HFFc6 (cell line): ENCODE measurements around the gene SMOC2. TPM values are rescaled to one million over a fixed set of nuclear protein-coding genes. Genes with fewer than 3 reads are reported as not detected.

Experiments
- DNase-seq: peaks from one replicate; pipeline ENCODE4 v3.0.0-alpha.2; 2018
- H3K27ac Mint-ChIP-seq: 2 replicates; pipeline ENCODE4 v1.8.0; 2020; ENCODE audit warnings: mild to moderate bottlenecking, mixed read lengths
- H3K27me3 Mint-ChIP-seq: 2 replicates; pipeline ENCODE4 v1.8.0; 2021; ENCODE audit warnings: mild to moderate bottlenecking, moderate library complexity, mixed read lengths; ENCODE audit not compliant: insufficient read depth
- H3K36me3 Mint-ChIP-seq: 2 replicates; pipeline ENCODE4 v1.8.0; 2021; ENCODE audit warnings: low read depth, mixed read lengths
- H3K4me1 Mint-ChIP-seq: 2 replicates; pipeline ENCODE4 v1.8.0; 2020; ENCODE audit warnings: low read depth, mixed read lengths
- H3K4me3 Mint-ChIP-seq: 2 replicates; pipeline ENCODE4 v1.8.0; 2020; ENCODE audit warnings: mild to moderate bottlenecking, moderate library complexity, mixed read lengths
- H3K9me3 Mint-ChIP-seq: 2 replicates; pipeline ENCODE4 v1.8.0; 2020; ENCODE audit warnings: mild to moderate bottlenecking, mixed read lengths
- CTCF ChIP-seq: fragments of 200-600 bp; sonication (generic); IDR thresholded peaks from 2 replicates; pipeline ENCODE4 v1.5.0; 2021; ENCODE audit warnings: antibody characterized with exemption, mild to moderate bottlenecking
- total RNA-seq, 6 experiments: library from RNA; stranded (reverse); fragmentation: NEBNext Ultra II Directional; extraction: Animal tissue kit (Norgen Biotek cat#: 25700); gene quantifications; 2 replicates in 1 of 6; 3 replicates in 5 of 6; pipeline ENCODE4 v1.2.3, GENCODE V29; 2021

Gene SMOC2
- total RNA-seq, 6 experiments from 2014 or later, result not detected

DNA sequence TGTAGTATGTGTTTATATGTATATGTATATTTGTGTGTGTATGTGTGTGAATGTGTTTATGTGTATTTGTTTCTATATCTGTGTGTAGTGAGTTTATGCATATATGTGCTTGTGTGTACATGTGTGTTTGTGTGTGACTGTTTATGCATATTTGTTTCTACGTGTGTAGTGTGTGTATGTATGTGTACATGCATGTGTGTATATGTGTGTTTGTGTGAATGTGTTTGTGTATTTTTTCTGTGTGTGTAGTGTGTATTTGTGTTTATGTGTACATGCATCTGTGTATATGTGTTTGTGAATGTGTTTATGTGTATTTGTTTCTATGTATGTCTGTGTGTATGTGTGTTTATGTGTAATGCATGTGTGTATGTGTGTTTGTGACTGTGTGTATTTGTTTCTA is 12.1 kb upstream of the SMOC2 start:
- Mint-ChIP-seq H3K4me1 (no peaks in the 10 kb centered on the region), H3K27ac (no peak overlapping the region), H3K27me3 (peaks cover 4% of the 10 kb centered on the region; the same call in 1 of the 2 replicates), H3K9me3 (peaks cover 40% of the 10 kb centered on the region), H3K36me3 (peaks cover 10% of the 10 kb centered on the region), H3K4me3 (no peak overlapping the region)
- TF ChIP-seq CTCF, result no peak
- no peak for DNase-seq

DNA sequence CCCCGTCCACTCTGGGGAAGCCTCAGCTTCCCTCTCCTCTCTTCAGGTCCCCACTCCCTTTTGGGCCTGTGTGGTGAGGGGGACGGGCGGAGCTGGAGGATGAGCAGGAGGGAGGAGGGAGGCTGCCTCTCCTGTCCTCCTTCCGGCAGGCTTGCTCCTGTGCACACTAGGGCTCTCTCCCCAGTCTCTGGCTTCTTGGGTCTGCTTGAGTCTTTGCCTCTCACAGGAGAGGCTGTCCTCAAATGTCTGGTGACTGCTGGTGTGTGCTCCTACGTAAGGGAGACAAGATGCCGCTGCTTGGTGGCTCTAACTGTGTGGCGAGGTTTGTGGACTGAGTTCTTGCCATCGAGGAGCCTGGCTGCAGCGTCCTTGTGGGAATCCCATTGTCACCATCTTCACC is 8.8 kb upstream of the SMOC2 start:
- Mint-ChIP-seq H3K27me3 (peaks cover 4% of the 10 kb centered on the region; the same call in 1 of the 2 replicates), H3K36me3 (peaks cover 2% of the 10 kb centered on the region), H3K4me1 (no peaks in the 10 kb centered on the region), H3K27ac (no peak overlapping the region), H3K4me3 (no peak overlapping the region), H3K9me3 (peaks cover 46% of the 10 kb centered on the region)
- no peak for DNase-seq
- no peak for TF ChIP-seq CTCF

DNA sequence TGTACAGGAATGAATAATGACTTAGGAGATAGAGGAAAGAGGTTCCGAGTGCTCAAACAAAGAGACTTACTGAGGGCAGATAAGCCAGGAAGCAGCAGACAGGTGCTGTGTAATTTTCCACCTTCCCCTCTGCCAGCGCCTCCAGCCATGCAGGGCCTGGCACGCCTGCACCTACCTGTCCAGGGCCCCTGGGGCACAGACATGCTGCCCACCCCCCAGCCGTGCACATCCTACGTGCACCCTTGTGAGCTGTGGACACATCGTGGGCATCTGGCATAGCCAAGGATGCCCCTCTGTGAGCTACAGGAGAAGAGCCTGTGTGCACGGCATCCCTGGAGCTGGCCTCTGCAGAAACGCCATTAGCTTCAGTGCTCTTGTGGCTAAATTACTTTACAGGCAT is 7.1 kb upstream of the SMOC2 start:
- no peaks in the 10 kb centered on the region; the same call in 1 of the 2 replicates for H3K36me3 Mint-ChIP-seq
- no peak for DNase-seq
- H3K9me3 Mint-ChIP-seq, result peaks cover 44% of the 10 kb centered on the region
- H3K4me1 Mint-ChIP-seq, result no peaks in the 10 kb centered on the region
- H3K27ac Mint-ChIP-seq, result no peak overlapping the region
- TF ChIP-seq CTCF, result no peak
- H3K4me3 Mint-ChIP-seq, result no peak overlapping the region
- peaks cover 2% of the 10 kb centered on the region; the same call in 1 of the 2 replicates for H3K27me3 Mint-ChIP-seq

DNA sequence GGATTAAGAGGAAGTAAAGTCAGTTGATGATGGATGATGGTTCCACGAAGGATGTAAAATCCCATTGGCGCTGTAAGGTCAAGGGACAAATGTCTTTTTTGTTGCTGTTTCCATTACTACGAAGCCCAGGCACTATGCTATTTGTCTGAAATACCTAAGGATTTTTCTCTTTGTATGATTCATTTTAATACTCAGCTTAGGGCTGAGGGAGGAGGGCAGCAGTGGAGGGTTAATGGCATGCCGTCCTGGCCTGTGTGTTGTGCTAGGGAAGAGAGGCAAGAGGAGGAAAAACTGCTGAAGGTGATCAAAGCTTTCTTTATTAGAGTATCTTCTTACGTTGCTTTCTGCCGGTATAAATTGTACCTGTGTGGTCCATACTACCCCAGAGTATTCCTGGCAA is 6.5 kb upstream of the SMOC2 start:
- H3K27me3 Mint-ChIP-seq, result peaks cover 2% of the 10 kb centered on the region; the same call in 1 of the 2 replicates
- no peak overlapping the region for H3K27ac Mint-ChIP-seq

DNA sequence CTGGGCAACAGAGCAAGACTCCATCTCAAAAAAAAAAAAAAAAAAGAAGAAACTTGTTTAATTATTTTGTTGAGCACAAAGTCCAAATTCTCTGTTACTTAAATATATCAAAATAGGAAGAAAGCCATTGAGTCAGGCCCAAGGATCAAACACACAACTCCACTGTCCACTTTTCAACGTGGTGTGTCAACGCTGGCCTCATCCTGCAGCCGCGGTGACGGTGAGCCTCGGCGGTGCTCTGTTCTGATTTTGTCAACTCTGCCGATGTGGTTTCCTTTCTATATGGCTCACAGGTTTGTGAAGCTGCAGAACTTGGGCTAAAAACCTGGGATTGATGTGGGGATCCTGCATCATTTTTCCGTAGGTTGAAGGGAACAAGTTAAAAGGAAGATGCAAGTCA is 3.2 kb upstream of the SMOC2 start:
- Mint-ChIP-seq H3K9me3 (peaks cover 44% of the 10 kb centered on the region), H3K4me3 (no peak overlapping the region), H3K27me3 (no peaks in the 10 kb centered on the region), H3K27ac (no peak overlapping the region), H3K4me1 (no peaks in the 10 kb centered on the region), H3K36me3 (peaks cover 3% of the 10 kb centered on the region)
- DNase-seq, result no peak
- TF ChIP-seq CTCF, result no peak

More for the DNA sequence above, 6.5 kb upstream of the SMOC2 start:
- Mint-ChIP-seq H3K4me1 (no peaks in the 10 kb centered on the region), H3K4me3 (no peak overlapping the region), H3K36me3 (no peaks in the 10 kb centered on the region; the same call in 1 of the 2 replicates), H3K9me3 (peaks cover 44% of the 10 kb centered on the region)
- no peak for TF ChIP-seq CTCF
- DNase-seq, result no peak
